GM18507 (cell line): ENCODE measurements around the gene KMT5B.

Experiments used
- DNase-seq: peaks from one replicate; pipeline ENCODE4 v3.0.0; 2011; ENCODE audit warnings: low read depth; ENCODE audit not compliant: insufficient read length; ENCODE audit errors: extremely low spot score
- FAIRE-seq: peaks from 2 replicates; lab custom pipeline; 2011; peaks lifted over from hg19 to GRCh38; lab: Jason Lieb, UNC

Gene KMT5B

DNA sequence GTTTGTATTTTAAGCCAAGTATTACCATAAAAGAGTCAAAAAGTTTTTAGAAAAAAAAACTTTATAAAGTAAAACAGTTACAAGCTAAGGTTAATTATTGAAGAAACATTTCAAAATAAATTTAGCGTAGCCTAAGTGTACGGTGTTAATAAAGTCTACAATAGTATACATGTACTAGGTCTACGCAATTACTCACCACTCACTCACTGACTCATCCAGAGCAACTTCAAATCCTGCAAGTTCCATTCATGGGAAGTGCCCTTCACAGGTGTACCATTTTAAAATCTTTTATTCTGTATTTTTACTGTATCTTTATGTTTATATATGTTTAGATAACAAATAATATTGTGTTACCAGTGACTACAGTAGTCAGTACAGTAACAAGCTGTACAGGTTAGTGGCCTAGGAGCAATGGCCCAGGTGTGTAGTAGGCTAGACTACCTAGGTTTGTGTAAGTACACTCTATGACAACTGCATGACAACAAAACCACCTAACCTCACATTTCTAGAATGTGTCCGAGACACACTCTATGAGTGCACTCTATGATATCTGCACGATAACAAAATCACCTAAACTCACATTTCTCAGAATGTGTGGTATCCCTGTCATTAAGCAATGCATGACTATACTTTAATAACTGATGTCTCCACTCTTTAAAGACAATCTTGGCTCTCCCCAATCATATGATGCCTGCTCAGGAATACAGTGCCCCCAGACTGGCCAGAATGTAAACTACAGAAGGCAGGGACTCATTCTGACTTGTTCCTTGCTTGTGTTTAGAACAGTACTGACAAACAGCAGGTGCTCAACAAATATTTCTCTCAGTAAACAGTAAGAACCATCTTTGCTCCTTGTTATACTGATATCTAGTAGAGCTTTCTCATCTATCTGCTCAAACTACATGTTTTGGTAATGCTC, 21.2 kb downstream of the KMT5B start:
- no peak for FAIRE-seq
- no peak for DNase-seq

DNA sequence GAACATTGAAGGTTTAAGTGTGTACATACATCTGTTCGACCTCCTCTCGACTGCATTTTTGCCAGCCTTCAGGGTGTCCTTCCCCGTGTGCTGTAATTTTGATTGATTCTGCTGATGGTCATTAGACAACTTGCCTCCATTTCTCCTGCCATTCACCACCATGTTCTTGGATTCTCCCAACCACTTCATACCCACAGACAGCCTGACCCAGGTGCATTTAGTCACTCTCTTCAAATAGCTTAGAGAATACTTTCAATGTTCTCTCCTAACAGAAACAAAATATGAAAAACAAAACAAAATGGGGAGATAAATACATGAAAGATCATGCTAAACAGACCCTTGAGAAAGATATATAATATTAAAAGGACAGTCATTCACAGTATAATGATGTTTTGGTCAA, 23.2 kb downstream of the KMT5B start:
- FAIRE-seq (no peak), DNase-seq (no peak)

DNA sequence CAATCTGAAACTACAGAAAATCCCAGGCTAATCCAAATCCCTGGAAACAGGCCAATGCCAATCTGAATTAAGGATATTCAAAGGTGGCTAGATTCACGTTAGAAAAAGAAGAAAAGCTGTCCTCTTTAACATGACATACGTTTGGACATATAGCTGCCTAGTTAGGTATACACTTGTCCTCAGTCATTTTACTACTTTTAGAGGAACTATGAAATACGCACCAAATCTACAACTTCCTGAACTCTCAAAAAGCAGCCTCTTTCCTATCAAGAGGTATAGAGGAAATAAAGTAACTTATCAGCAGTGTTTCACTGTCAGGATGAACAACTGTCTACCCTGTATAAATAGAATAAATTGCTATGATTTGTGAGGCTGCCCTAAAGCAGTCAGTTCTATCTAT, 24.0 kb downstream of the KMT5B start:
- DNase-seq (no peak), FAIRE-seq (no peak)

DNA sequence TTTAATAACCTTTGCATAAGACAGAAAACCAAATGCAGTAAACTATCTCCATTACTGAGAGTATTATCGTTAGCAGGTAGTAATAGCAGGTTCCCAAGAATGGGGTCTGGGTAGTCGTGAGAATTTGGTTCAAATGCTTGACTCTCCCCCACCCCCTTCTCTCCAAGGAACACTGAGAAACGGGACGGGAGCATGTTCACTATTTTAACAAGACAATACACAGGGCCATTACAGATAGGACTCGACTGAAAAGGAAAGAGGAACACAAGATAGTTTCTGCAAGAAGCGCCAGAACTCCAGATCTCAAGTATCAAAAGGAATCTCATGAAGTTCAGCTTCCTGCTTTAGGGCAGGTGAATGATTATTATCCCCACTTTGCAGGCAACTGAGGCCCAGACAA, 27.0 kb downstream of the KMT5B start:
- no peak for DNase-seq
- FAIRE-seq, result no peak

DNA sequence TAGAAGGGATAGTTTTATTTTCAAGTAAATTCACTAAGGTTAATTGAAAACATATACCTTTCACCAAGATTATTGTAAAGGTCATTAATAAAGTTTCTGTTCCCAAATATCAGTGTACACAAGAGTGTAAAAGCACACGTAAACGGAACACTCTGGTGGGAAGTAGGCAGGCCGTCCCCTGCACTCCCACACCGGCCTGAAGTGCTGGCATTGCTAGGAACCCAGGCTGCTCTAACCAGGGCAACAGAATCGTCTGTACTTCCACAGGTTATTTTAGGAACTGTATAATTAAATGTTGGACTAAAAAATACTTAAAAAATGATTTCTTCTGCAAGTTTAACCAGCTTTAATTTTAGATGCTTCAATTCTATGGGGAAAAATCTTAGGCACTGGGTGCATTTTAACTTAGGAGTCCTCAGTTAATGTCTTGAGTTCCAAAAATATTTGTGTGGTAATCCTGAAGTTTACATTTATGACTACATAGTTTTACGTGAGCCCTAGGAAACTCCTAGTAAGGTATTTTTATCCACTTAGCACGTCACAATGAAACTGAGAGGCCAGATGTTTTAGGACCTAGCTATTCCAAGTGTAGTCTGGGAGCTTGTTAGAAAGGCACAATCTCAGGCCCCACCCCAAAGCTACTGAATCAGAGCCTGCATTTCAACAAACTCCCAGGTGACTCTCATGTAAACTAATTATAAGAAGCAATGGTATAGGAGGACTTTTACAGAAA, 31.2 kb downstream of the KMT5B start:
- FAIRE-seq (no peak), DNase-seq (no peak)

DNA sequence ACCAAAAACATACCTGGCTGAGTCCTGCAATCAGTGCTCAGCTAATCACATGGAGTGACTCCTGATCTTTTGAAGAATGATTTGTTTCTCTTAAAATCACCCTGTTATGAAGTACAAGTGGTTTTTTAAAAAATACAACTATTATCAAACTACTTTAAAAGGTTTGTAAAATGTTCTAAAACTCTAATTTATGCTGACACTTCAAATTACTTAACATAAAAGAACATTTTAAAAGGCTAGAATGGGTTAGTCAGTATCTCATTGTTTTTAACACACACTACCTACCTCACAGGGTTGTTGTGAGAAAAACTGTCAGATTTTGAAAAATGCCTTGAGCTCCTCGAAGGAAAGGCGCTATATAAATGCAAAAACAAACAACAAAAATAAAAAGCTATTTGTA, 33.2 kb downstream of the KMT5B start:
- FAIRE-seq (no peak), DNase-seq (no peak)

DNA sequence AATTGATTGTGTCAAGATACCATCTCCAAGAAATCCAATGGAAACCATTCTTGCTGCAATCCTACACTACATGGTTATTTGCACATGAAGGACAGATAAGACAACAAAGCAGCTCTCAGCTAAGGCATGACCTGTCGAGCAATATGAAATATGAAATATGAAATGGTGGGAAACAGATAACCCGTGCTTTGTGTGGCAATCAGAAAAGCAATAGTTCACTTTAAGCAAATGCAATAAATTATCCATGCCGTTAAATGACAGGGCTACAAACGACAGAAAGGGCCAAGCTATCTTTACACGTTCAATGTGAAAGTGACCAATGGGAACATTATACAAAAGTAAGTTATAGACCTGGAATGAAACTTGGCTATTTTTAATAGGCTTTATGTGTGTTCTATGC, 35.2 kb downstream of the KMT5B start:
- DNase-seq, result no peak
- FAIRE-seq, result no peak

DNA sequence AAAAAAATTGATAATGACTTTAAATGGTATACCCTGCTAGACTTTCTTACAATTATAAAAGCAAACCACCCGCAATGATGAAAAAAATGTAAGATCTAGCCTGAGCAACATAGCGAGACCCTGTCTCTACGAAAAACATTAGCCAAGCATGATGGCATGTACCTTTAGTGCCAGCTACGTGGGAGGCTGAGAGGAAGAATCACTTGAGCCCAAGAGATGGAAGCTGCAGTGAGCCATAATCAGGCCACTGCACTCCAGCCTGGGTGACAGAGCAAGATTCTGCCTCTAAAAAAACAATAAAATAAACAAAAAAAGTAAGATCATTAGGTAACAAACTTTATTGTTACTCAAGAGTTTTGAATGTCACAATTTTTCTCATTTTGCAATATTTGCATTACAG, 39.2 kb downstream of the KMT5B start:
- no peak for FAIRE-seq

DNA sequence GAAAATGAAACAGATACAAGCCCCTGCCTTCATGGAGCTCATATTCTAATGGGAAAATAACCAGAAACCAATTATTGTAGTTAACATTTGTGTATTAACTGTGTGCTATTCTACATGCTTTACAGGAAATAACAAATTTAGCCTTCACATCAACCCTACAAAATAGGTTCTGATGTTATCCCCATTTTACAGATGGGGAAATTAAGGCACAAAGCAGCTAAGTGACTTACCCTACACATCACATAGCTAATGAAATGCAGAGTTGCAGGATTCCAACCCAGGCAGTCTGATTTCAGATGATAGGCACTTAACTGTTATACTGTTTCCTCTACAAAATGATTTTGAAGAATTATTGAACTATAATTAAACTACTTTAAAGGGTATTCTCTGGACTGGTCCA, 43.7 kb downstream of the KMT5B start:
- FAIRE-seq (no peak), DNase-seq (no peak)

More for the DNA sequence above, 39.2 kb downstream of the KMT5B start:
- no peak for DNase-seq

DNA sequence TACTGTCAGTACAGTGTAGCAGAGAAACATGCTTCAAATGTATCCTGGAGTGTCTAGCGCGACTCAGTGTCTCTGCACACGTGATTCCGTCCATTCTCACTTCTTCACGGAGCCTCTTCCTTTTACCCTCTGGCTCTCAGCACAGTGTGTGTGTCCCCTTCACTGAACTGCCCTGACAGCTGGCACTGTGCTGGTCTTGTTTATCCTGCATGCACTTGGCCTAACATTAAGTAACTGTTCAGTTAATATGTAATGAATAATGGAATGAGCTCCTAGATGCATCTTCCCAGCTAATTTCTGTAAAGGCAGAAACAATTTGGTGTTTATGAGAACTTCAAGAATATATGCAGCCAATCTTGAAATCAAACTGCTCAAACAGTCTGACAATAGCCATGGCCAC, 44.4 kb downstream of the KMT5B start:
- DNase-seq, result no peak
- FAIRE-seq, result no peak

DNA sequence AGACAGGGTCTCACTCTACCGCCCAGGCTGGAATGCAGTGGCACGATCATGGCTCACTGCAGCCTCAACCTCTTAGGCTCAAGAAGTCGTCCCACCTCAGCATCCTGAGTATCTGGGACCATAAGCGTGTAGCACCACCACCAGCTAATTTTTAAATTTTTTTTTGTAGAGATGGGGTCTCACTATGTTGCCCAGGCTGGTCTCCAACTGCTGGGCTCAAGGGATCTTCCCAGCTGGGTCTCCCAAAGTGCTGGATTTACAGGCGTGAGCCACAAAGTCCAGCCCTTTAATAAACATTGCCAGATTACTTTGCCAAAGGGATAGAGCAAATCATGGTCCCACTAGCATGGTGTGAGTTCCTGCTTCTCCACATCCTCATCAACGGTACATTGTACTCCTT, 45.6 kb downstream of the KMT5B start:
- no peak for FAIRE-seq
- DNase-seq, result no peak

DNA sequence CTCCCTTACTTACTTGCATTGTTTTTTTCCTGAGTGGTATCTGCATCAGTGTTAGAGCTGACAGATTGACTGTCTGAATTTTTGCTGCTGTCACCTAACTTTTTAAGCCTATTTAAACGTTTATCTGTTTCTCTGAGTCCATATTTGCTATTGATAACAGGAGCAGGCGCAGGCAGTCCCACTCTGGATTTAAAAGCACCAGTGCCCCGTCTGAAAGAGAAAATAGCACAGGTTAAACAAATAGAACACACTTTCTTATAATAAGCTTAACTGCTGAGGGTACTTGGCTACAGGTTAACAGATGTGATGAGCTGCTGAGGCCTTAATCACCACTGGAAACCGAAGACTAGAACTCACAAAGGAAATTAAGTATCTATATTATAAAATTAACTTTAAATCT, 46.1 kb downstream of the KMT5B start:
- FAIRE-seq, result no peak

DNA sequence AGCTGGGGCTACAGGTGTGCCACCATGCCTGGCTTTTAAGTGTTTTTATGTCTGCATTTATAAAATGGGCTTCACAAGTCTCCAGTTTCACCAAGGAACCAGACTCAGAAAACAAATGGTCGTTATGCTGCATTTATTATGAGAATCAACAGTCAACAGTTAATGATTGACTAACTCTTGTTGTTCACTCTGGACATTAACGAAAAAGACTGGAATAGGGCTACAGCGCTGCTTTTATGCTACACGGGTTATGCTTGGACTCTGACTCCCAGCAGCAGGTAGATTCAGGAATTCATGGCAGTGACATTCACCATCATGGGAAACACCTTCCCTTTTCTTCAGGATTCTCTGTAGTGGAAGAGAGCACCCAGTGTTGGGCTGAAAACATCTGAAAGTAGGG, 47.5 kb downstream of the KMT5B start:
- no peak for DNase-seq
- FAIRE-seq, result no peak

More for the DNA sequence above, 46.1 kb downstream of the KMT5B start:
- DNase-seq, result no peak

DNA sequence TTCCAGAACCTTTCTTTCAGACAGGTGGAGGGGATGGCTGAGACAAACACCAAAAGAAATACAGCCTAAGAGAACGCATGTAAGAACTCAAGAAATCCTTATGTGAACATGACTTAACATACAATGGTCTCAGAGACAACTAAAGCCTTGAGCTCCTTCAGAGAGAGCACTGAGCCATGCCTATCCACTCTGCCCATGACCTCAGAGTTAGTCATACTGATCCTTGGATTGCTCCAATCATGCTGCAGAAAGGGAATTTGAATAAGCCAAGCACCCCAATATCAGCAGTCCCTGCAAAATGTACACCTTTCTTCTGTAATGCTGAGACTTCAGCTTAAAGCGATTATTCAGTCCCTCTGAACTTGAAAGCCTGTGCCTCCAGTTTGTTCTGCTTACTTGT, 48.7 kb downstream of the KMT5B start:
- FAIRE-seq, result no peak
- DNase-seq, result no peak

DNA sequence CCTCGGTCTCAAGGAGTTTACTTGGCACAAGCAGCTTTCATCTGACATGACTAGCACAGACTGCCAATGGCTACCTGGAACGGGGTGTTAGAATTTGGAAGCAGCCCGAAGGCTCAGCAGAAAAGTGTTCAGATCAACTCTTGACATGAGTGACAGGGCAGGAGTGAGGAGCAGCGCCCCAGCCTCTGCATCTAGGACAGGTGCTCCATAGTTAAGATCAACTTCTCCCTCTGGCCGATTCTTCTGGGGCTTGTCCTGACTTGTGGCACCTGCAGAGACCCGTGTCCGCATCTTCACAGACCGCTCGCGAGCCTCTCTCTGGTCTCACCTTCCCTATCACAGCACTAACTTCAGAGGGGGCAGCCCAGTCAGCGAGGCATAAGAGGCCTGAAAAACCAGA, 49.4 kb downstream of the KMT5B start:
- DNase-seq (no peak), FAIRE-seq (no peak)

DNA sequence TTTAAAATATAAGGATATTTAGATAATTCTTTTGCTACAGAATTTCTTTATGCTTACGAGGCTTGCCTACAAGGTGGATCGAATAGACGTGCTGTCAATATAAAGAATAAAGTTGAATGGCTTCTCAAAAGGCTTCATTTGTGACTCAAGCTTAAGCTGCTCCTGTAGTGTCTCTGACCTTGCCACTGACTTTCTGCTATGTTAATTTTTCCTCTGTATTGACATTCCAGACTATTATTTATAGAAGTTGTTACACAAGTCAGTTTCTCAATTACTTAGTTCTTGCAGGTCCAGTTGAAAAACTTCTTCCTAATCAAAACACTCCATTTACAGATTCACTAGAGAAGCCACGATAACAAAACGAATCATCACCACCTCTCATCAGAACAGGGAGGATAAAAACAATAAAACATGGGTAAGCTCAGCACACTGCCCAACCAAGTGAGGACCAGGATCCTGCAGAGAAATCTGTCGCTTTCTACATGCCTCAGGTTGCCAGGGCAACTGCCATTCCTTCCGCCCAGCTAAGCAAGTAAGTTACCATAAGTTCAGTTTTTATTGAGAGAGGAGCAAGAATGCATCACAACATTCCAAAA, 52.9 kb downstream of the KMT5B start:
- no peak for DNase-seq
- no peak for FAIRE-seq

DNA sequence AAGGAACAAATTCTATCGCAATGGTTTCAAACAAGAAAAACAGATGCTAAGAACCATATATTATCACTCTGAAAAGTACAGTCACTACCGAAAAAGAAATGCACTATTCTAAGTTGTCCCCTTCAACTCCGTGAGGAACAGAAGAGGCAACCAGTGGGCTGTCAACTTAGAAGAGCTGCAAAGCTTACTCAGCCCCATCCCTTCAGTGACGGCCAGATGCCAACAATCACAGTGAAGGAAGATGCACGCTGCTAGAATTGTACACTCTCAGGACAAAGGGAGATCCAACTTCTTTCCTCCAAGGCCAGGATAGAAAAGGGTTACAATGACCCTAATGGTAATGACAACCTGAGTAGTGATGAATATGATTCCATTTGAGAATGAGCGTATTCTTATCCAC, 53.4 kb downstream of the KMT5B start:
- no peak for FAIRE-seq
- no peak for DNase-seq

DNA sequence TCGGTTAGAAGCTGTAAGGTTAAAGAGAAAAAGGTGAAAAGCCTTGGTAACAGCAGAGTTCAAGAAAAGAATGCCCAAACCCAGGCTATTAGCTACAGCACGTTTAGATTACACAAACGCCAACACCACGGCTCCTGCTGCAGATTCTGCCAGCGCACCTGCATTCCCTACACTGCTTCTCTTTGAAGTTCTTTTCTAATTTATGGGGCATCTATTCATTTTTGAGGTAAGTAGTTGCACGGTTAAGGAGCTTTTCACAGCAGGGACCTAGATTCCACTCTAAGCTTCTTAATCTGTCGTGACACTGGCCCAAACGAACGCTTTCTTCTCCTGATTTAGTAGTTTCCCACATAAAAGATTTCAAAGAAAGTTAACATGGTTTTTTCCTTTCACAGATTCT, 53.9 kb downstream of the KMT5B start:
- no peak for DNase-seq
- FAIRE-seq, result no peak

DNA sequence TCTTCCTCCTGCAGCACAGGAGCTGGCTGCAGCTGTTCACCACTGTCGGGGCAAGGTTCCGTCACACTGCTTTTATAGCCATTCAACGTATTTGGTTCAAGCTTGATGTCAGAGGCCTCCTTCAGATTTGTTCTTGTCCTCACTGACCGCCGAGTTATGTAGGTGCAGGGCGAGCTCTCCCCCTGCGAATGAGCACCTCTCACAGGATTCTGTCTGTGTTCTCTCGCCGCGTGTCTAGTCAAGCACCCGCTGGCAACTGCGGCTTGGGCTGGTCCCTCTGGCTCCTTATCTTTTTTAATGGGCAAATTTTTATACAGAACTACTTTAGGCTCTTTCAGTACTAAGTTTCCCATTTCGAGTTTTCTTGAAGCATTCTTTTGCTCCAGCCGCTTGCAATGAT, 54.5 kb downstream of the KMT5B start:
- FAIRE-seq (no peak), DNase-seq (no peak)

DNA sequence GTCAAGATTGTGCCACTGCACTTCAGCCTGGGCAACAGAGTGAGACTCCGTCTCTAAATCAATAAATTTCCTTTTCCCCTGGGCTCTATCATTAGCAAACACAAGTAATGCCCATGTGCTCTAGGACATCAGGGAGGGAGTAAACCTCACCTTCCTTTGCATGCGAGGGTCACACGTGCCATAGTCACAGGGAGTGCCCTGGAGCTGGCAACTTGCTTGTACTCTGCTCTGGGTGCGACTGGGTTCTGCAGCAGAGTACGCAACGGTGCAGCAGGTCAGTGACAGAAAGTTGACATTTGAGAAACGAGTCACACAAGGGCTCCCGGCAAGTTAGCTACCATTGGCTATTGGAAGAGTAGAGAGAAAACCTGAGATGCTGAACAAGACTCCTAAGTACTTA, 59.4 kb downstream of the KMT5B start:
- FAIRE-seq (no peak), DNase-seq (no peak)

DNA sequence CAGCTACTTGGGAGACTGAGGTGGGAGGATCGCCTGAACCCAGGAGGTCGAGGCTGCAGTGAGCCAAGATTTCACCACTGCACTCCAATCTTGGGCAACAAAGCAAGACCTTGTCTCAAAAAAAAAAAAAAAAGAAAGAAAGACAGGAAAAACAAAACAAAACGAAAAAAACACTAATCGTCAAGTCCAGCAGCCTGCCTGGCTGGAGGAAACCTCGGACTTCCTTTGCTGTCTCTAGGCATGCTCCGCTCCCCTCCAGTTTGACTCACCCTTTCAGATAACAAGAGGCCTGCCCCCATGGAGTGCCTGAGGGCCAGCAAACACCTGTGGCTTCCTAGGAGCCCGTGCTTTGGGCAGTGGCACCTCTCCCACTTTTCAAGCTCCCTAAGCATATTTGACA, 63.1 kb downstream of the KMT5B start:
- DNase-seq, result no peak

More for the DNA sequence above, 63.1 kb downstream of the KMT5B start:
- FAIRE-seq, result no peak
